B cell (primary cell): Measurements from ENCODE around the gene DACT2. TPM values are rescaled to one million over a fixed set of nuclear protein-coding genes. Genes with fewer than 3 reads are reported as not detected.

Experiments
- ATAC-seq: fragments of 200-7000 bp; cut with Tn5 transposase; one replicate; pipeline ENCODE4 v1.10.0; 2021; ENCODE audit warnings: low read depth, mild to moderate bottlenecking, moderate number of reproducible peaks, moderate library complexity
- CTCF ChIA-PET: fragments of 350-600 bp; sonication (Branson Sonifier 250); formaldehyde crosslinking; loops from one replicate; lab custom pipeline; 2021; ENCODE audit warnings: antibody characterized with exemption, inconsistent platforms; lab: Charles Lee
- POLR2A ChIA-PET: fragments of 350-600 bp; sonication (Branson Sonifier 250); formaldehyde crosslinking; loops from one replicate; lab custom pipeline; 2021; ENCODE audit warnings: antibody characterized with exemption; lab: Charles Lee
- DNase-seq: peaks from one replicate; pipeline ENCODE4 v3.0.0; 2013
- H2AFZ ChIP-seq: 2 replicates; pipeline ENCODE4 v1.6.1; 2012; ENCODE audit warnings: mild to moderate bottlenecking, low read depth, low read length; ENCODE audit not compliant: insufficient read depth, poor library complexity, severe bottlenecking
- H3K27ac ChIP-seq, 2 donors: 1 replicate in 1 of 2; 2 replicates in 1 of 2; pipeline ENCODE4 v1.5.1; 2012 to 2013; ENCODE audit warnings: low read length in 2 of 2, mild to moderate bottlenecking in 2 of 2, moderate library complexity in 1 of 2
- H3K27me3 ChIP-seq, 4 experiments: fragments of 200-600 bp in 1 of 4; sonication (generic) in 1 of 4; replicated peaks in 1 of 4; 1 replicate in 2 of 4; 2 replicates in 2 of 4; pipeline versions ENCODE4 v1.6.1 to v1.7.0; 2013 to 2016; ENCODE audit warnings: low read length in 3 of 4, mild to moderate bottlenecking in 2 of 4, mixed read lengths in 1 of 4, moderate library complexity in 1 of 4; ENCODE audit not compliant: insufficient read depth in 4 of 4, control insufficient read depth in 3 of 4; ENCODE audit errors: control extremely low read depth in 1 of 4
- H3K36me3 ChIP-seq, 2 experiments: replicated peaks in 1 of 2; 1 replicate in 1 of 2; 2 replicates in 1 of 2; pipeline versions ENCODE4 v1.6.1 to v1.7.1; 2013; ENCODE audit warnings: low read length in 1 of 2; ENCODE audit not compliant: insufficient read depth in 2 of 2, control insufficient read depth in 1 of 2; ENCODE audit errors: control extremely low read depth in 1 of 2, extremely low read depth in 1 of 2
- H3K4me1 ChIP-seq, 2 donors: fragments of 200-600 bp in 1 of 2; sonication (generic) in 1 of 2; 1 replicate in 1 of 2; 2 replicates in 1 of 2; pipeline versions ENCODE4 v1.5.1 to v1.6.1; 2013 to 2017; ENCODE audit warnings: low read length in 2 of 2; ENCODE audit not compliant: control insufficient read depth in 2 of 2, insufficient read depth in 2 of 2
- H3K4me2 ChIP-seq: replicated peaks from 2 replicates; pipeline ENCODE3; 2012; ENCODE audit warnings: mild to moderate bottlenecking, low read depth, low read length; ENCODE audit not compliant: poor library complexity, severe bottlenecking
- H3K4me3 ChIP-seq, 5 experiments: fragments of 200-600 bp in 1 of 5; sonication (generic) in 1 of 5; 1 replicate in 3 of 5; 2 replicates in 2 of 5; pipeline versions ENCODE4 v1.5.1 to v1.7.0; 2011 to 2016; ENCODE audit warnings: low read length in 4 of 5, mild to moderate bottlenecking in 4 of 5, low read depth in 2 of 5, control low read depth in 1 of 5, moderate library complexity in 1 of 5; ENCODE audit not compliant: insufficient read depth in 1 of 5; ENCODE audit errors: control extremely low read depth in 1 of 5, extremely low read depth in 1 of 5
- H3K79me2 ChIP-seq: fragments of 200-600 bp; sonication (generic); one replicate; pipeline ENCODE4 v1.6.0; 2016; ENCODE audit warnings: low read length; ENCODE audit not compliant: control insufficient read depth, insufficient read depth
- H3K9ac ChIP-seq: fragments of 200-600 bp; sonication (generic); 2 replicates; pipeline ENCODE4 v1.6.1; 2017; ENCODE audit warnings: mild to moderate bottlenecking, low read length, moderate library complexity
- H3K9me3 ChIP-seq, 3 donors: one replicate each; pipeline versions ENCODE4 v1.6.1 to v1.7.1; 2013; ENCODE audit warnings: low read length in 2 of 3; ENCODE audit not compliant: control insufficient read depth in 2 of 3, insufficient read depth in 1 of 3; ENCODE audit errors: control extremely low read depth in 1 of 3
- H4K20me1 ChIP-seq: 2 replicates; pipeline ENCODE4 v1.6.0; 2012; ENCODE audit warnings: mild to moderate bottlenecking, low read length; ENCODE audit not compliant: insufficient read depth, control insufficient read depth, poor library complexity, severe bottlenecking
- H3K27ac Mint-ChIP-seq: one replicate; pipeline ENCODE4 v1.8.0; 2021; ENCODE audit warnings: mixed read lengths
- H3K27me3 Mint-ChIP-seq: one replicate; pipeline ENCODE4 v1.8.0; 2021; ENCODE audit warnings: mixed read lengths
- H3K4me1 Mint-ChIP-seq: one replicate; pipeline ENCODE4 v1.8.0; 2021; ENCODE audit warnings: mixed read lengths
- H3K4me3 Mint-ChIP-seq: one replicate; pipeline ENCODE4 v1.8.0; 2021; ENCODE audit warnings: mixed read lengths
- H3K9me3 Mint-ChIP-seq: one replicate; pipeline ENCODE4 v1.8.0; 2022; ENCODE audit warnings: mixed read lengths; ENCODE audit not compliant: insufficient read depth
- EZH2 ChIP-seq: IDR thresholded peaks from 2 replicates; pipeline ENCODE4 v1.6.1; 2012; ENCODE audit warnings: borderline replicate concordance, low read depth, mild to moderate bottlenecking, moderate library complexity, low read length; ENCODE audit not compliant: insufficient read depth, poor library complexity, severe bottlenecking
- WGBS: methylation state at CpG from one replicate; pipeline ENCODE4 v1.1.5; 2013; ENCODE audit warnings: missing lambda C conversion rate; ENCODE audit not compliant: insufficient coverage; 5-methylcytosine and 5-hydroxymethylcytosine counted together
- intact Hi-C: fragments of 100-400 bp; cut with micrococcal nuclease; formaldehyde crosslinking; loops from one replicate; pipeline ENCODE4 v1.10.0; 2022
- polyA plus RNA-seq: library from polyadenylated mRNA; depleted of rRNA; stranded (reverse); fragments of >200 nt; gene quantifications from 2 replicates; pipeline ENCODE4 v1.2.3, GENCODE V29; 2012
- total RNA-seq, 2 donors: library from RNA; stranded (reverse); fragments of 120-200 nt in 1 of 2; gene quantifications; 1 replicate in 1 of 2; 2 replicates in 1 of 2; pipeline versions ENCODE4 v1.2.3 to v1.2.4, GENCODE V29; 2013 to 2022
- TF ChIP-seq, protein P1 (sequence below): fragments of 200-600 bp; IDR thresholded peaks from one replicate; pipeline ENCODE4 v1.8.0; 2022; ENCODE audit warnings: antibody characterized with exemption, mild to moderate bottlenecking

The DACT2 gene
- total and polyA plus RNA-seq, 2 donors (not counting 1 experiment from before 2014, with no cell fraction given) = not detected

DNA sequence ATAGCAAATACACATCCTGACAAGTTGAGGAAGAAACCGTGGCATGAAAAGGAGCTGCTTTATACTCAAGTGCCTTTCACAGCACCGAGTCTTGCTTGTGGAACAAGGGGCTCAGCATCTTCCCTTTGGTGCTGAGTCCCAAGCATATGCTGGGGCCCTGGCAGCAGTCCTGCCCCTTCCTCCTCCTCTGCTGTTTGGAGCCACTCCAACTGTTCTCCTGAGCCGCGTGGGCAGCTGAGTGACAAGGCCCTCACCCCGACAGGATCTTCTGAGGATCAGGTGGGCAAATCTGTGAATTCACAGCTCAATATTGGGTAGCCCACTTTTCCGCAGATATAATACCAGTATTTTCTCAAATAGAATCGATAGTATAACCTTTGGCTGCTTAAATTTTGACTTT is 24.7 kb downstream of the DACT2 start:
- no peaks in the 10 kb centered on the region for H4K20me1 ChIP-seq
- 81% methylated on average over 5 of the region's 7 CpGs for WGBS
- H3K9me3 ChIP-seq = peaks cover 0 to under 1% (median 0%) of the 10 kb centered on the region in 3 donors
- ATAC-seq = no peak
- Mint-ChIP-seq H3K27ac (no peak overlapping the region), H3K4me1 (no peaks in the 10 kb centered on the region), H3K9me3 (no peaks in the 10 kb centered on the region), H3K27me3 (no peaks in the 10 kb centered on the region), H3K4me3 (no peak overlapping the region)
- no peaks in the 10 kb centered on the region for H3K4me1 ChIP-seq
- H3K4me3 ChIP-seq = no peak overlapping the region
- TF ChIP-seq, protein P1, sequence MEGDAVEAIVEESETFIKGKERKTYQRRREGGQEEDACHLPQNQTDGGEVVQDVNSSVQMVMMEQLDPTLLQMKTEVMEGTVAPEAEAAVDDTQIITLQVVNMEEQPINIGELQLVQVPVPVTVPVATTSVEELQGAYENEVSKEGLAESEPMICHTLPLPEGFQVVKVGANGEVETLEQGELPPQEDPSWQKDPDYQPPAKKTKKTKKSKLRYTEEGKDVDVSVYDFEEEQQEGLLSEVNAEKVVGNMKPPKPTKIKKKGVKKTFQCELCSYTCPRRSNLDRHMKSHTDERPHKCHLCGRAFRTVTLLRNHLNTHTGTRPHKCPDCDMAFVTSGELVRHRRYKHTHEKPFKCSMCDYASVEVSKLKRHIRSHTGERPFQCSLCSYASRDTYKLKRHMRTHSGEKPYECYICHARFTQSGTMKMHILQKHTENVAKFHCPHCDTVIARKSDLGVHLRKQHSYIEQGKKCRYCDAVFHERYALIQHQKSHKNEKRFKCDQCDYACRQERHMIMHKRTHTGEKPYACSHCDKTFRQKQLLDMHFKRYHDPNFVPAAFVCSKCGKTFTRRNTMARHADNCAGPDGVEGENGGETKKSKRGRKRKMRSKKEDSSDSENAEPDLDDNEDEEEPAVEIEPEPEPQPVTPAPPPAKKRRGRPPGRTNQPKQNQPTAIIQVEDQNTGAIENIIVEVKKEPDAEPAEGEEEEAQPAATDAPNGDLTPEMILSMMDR = no peak
- CTCF ChIA-PET = no interaction called here
- no peak overlapping the region for H3K4me2 ChIP-seq
- no peak for DNase-seq
- POLR2A ChIA-PET = no interaction called here
- intact Hi-C loops = no loop called here
- H3K9ac ChIP-seq = no peak overlapping the region
- no peak overlapping the region for H3K27ac ChIP-seq
- H3K79me2 ChIP-seq = no peaks in the 10 kb centered on the region
- no peaks in the 10 kb centered on the region for H3K36me3 ChIP-seq
- no peaks in the 10 kb centered on the region for H3K27me3 ChIP-seq
- H2AFZ ChIP-seq = no peak overlapping the region

DNA sequence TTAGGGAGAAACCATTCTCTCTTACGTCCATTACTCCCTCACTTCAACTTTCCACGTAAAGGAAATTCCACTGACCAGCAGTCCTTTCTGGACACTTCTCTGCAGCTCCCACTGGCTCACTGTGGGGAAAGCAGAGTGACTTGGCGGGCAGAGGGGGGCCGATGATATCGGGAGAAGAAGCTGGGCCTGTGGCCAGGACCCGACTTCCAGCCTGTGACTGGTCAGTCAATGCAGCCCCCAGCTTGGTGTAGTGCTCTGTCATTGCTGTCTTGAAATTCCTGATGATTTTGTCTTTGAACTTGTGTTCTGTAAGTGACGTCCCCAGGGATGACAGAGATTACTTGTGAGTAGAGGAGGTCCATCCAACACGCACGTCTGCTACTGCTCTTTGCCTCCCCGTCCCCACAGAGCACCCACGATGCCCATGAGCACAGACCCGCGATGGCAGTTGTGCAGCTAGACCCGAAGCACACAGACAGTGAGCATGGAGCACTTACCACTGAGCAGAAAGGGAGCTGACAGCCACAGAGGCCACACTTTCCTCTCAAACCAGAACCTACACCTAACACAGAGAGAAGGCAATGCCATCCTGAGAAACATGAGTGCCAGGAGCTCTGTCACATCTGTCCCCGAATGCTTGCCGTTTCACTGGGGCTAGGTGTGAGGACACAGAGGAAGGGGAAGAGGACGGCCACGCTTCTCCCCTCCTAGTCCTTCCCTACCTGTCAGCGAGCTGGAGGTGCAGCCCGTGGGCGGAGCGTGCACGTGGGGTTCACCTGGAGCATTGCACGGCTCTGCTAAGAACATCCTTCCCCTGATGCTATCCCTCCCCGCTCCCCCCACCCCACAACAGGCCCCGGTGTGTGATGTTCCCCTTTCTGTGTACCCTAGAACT is 25.7 kb downstream of the DACT2 start:
- H3K4me1 Mint-ChIP-seq = no peaks in the 10 kb centered on the region
- intact Hi-C loops = no loop called here
- H3K9me3 ChIP-seq = peaks cover 0 to 8% (median 0%) of the 10 kb centered on the region in 3 donors
- no peak overlapping the region for H3K27ac ChIP-seq
- H3K9me3 Mint-ChIP-seq = no peaks in the 10 kb centered on the region
- CTCF ChIA-PET = no interaction called here
- 88% methylated on average over 15 of the region's 26 CpGs for WGBS
- no peaks in the 10 kb centered on the region for H3K4me1 ChIP-seq
- DNase-seq (no peak), ATAC-seq (no peak)
- no peak overlapping the region for H2AFZ ChIP-seq
- H3K4me3 ChIP-seq = no peak overlapping the region
- no peaks in the 10 kb centered on the region for H3K27me3 Mint-ChIP-seq
- H3K36me3 ChIP-seq = no peaks in the 10 kb centered on the region
- no peak overlapping the region for H3K27ac Mint-ChIP-seq
- H3K9ac ChIP-seq = no peak overlapping the region
- H3K79me2 ChIP-seq = no peaks in the 10 kb centered on the region
- no peak for TF ChIP-seq EZH2
- no peaks in the 10 kb centered on the region for H4K20me1 ChIP-seq
- POLR2A ChIA-PET = no interaction called here
- H3K27me3 ChIP-seq = no peaks in the 10 kb centered on the region
- no peak overlapping the region for H3K4me2 ChIP-seq
- no peak overlapping the region for H3K4me3 Mint-ChIP-seq
